Measurements from ENCODE around the gene PFN1. TPM values are rescaled to one million over a fixed set of nuclear protein-coding genes. Genes with fewer than 3 reads are reported as not detected.

The PFN1 gene
- total and polyA plus RNA-seq, 2 of the 8 experiments (the other 6 are each of a cell fraction or from before 2014, with no cell fraction given): 1,355 to 1,949 TPM

DNA sequence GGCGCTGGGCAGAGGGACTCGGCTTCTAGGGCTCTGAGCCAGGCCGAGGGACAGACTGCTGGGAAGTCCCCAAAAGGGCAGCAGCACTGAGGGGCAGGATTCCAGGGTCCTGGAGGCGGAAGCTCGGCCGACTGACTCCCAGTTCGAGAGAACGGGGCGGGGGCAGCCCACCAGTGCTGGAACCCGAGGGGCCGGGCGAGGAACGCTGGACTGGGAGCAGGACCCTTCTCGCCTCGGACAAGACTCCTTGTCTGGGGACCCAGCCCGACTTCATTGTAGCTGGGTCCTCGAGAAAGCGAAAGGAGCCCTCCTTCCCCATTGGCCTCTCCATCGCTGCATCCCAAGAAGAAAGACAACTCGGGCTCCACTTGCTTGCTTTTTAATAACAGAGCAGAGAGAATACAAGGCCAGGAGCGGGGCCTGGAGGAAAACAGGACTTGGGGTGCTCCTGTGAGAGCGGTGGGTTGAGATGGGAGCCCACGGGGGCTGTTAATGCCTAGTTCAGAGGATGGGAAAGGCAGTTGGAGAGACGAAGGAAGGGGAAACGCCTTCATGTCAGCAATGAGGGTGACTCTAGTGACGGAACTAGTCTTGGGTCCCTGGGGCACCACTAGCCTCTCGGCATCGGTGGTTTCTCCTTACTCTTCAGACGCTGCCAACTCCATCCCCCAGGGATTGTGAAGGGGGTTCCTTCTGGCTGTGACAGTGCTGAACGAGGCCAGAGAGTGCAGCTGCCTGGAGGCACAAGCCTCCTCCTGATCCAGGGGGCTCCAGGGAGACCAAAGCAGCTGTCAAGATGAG lies 39.6 kb upstream of the PFN1 start:
- no peak overlapping the region for H2AK5ac ChIP-seq (ENCODE audit: low read depth, low read length)
- 27% methylated on average over 27 of the region's 30 CpGs; no CpG with 5 or more reads in 1 of the 2 experiments for WGBS, 2 experiments (ENCODE audit: extremely low coverage in 1 of 2, insufficient coverage in 1 of 2, insufficient read length in 1 of 2, insufficient replicate concordance in 2 of 2, low coverage in 1 of 2, low lambda C conversion rate in 2 of 2, missing lambda C conversion rate in 1 of 2)
- H2BK20ac ChIP-seq (ENCODE audit: low read length): no peak overlapping the region
- no peaks in the 10 kb centered on the region for H3K9me3 ChIP-seq (ENCODE audit: insufficient read depth in 2 of 2, low read depth in 1 of 2, low read length in 1 of 2)
- H3K56ac ChIP-seq (replicated peaks; ENCODE audit: insufficient read length, low read depth, low read length): peak overlapping the region; percentile 5
- no peak for FAIRE-seq
- H4K91ac ChIP-seq (replicated peaks; ENCODE audit: insufficient read length, low read length): no peak overlapping the region
- no peak overlapping the region for H2BK12ac ChIP-seq (ENCODE audit: low read depth, low read length)
- no peak overlapping the region for H3K27ac ChIP-seq (ENCODE audit: low read depth, low read length)
- peak overlapping the region; percentile 48; the same call in 1 of the 2 replicates for H2AFZ ChIP-seq (ENCODE audit: low read length)
- no peak overlapping the region for H3K14ac ChIP-seq (ENCODE audit: insufficient read length)
- peak overlapping the region; percentile 82 to 96 for H3K4me2 ChIP-seq (ENCODE audit: insufficient read depth in 1 of 2, low read depth in 2 of 2, low read length in 2 of 2)
- no peaks in the 10 kb centered on the region for H3K36me3 ChIP-seq (ENCODE audit: control insufficient read depth in 2 of 4, insufficient read depth in 4 of 4, low read length in 3 of 4)
- peak overlapping the region in 3 of 4 experiments; percentile 20 to 36 (median 20); a peak in 3 of 7 replicates for H3K9ac ChIP-seq (replicated peaks in 1 of 4; ENCODE audit: extremely low read depth in 1 of 4, low read depth in 3 of 4, low read length in 3 of 4)
- ChIA-PET POLR2A (ENCODE audit: partially characterized antibody) (interaction anchor here (1.1 to 10.7 kb wide), 8 partner anchors 9 to 48 kb away, joined by 3 to 128 read pairs (median 8); partner anchors contain the start of genes INCA1, KIF1C, PFN1 and RNF167), CTCF (ENCODE audit: partially characterized antibody) (interaction anchor here (0.6 to 6.4 kb wide), 10 partner anchors 8 to 156 kb away, joined by 3 to 43 read pairs (median 8); partner anchors contain the start of genes CHRNE, INCA1 and KIF1C)
- no peaks in the 10 kb centered on the region for H3K79me1 ChIP-seq (ENCODE audit: low read depth, low read length)
- no peak overlapping the region for H3K23ac ChIP-seq (ENCODE audit: insufficient read length)
- H3K23me2 ChIP-seq (ENCODE audit: low read depth, low read length): peaks cover 8% of the 10 kb centered on the region; the same call in 1 of the 2 replicates
- H4K8ac ChIP-seq (ENCODE audit: extremely low read depth, insufficient read depth, low read length): no peak overlapping the region
- H4K5ac ChIP-seq (ENCODE audit: insufficient read length, low read depth, low read length): peak overlapping the region; percentile 38
- no peak overlapping the region for H2BK5ac ChIP-seq (ENCODE audit: low read depth, low read length)
- no peaks in the 10 kb centered on the region for H4K20me1 ChIP-seq (replicated peaks in 1 of 2; ENCODE audit: control insufficient read depth in 1 of 2, insufficient read depth in 2 of 2, low read length in 2 of 2)
- no peak overlapping the region for H2BK15ac ChIP-seq (ENCODE audit: low read length)
- no peaks in the 10 kb centered on the region for H3K79me2 ChIP-seq (ENCODE audit: control insufficient read depth in 1 of 2, insufficient read depth in 2 of 2, low read length in 2 of 2)
- peaks cover 0 to 11% (median 9%) of the 10 kb centered on the region in 4 experiments; a peak in 6 of 7 replicates for H3K27me3 ChIP-seq (replicated peaks in 1 of 4; ENCODE audit: control insufficient read depth in 3 of 4, extremely low read depth in 1 of 4, insufficient read depth in 3 of 4, low read length in 3 of 4)
- H3K4me3 ChIP-seq (ENCODE audit: extremely low read depth in 1 of 4, insufficient read depth in 2 of 4, low read depth in 3 of 4, low read length in 4 of 4): peak overlapping the region; percentile 59 to 85 (median 66)
- peaks cover 0 to 7% (median 4%) of the 10 kb centered on the region in 4 experiments; a peak in 5 of 7 replicates for H3K4me1 ChIP-seq (replicated peaks in 1 of 4; ENCODE audit: control insufficient read depth in 3 of 4, insufficient read depth in 4 of 4, low read length in 3 of 4)
- DNase-seq (ENCODE audit: low read depth in 1 of 2, low spot score in 2 of 2): no peak
- H3K4ac ChIP-seq (replicated peaks; ENCODE audit: insufficient read length, low read depth, low read length): no peak overlapping the region
- no peak for TF ChIP-seq KDM1A (IDR thresholded peaks at IDR 0.05; ENCODE audit: borderline replicate concordance, low read length)
- no peak for TF ChIP-seq BCL11A (IDR thresholded peaks at IDR 0.05; ENCODE audit: low read depth in 2 of 2, low read length in 2 of 2)
- TF ChIP-seq KDM4A (IDR thresholded peaks at IDR 0.05; ENCODE audit: low read depth, low read length, severe bottlenecking): peak; percentile 62
- no peak for TF ChIP-seq HDAC2 (IDR thresholded peaks at IDR 0.05; ENCODE audit: borderline replicate concordance in 1 of 2, low read depth in 2 of 2, low read length in 2 of 2)
- TF ChIP-seq KDM5A (IDR thresholded peaks at IDR 0.05; ENCODE audit: low read length): no peak
- TF ChIP-seq, protein P1, sequence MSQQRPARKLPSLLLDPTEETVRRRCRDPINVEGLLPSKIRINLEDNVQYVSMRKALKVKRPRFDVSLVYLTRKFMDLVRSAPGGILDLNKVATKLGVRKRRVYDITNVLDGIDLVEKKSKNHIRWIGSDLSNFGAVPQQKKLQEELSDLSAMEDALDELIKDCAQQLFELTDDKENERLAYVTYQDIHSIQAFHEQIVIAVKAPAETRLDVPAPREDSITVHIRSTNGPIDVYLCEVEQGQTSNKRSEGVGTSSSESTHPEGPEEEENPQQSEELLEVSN (IDR thresholded peaks at IDR 0.05): peak; percentile 23; the same call in 1 of the 2 replicates
- no peak for TF ChIP-seq POU5F1 (IDR thresholded peaks at IDR 0.05; ENCODE audit: low read depth, low read length)
- TF ChIP-seq SP1 (IDR thresholded peaks at IDR 0.05; ENCODE audit: low read depth, low read length): no peak
- TF ChIP-seq CHD2 (IDR thresholded peaks at IDR 0.05; ENCODE audit: low read length): no peak
- H3K18ac ChIP-seq (ENCODE audit: extremely low read depth, low read length): no peak overlapping the region
- H2BK120ac ChIP-seq (replicated peaks; ENCODE audit: low read depth, low read length): no peak overlapping the region

Data from H1 (cell line).